Stimulated activated CD8-positive, alpha-beta memory T cell treated with anti-CD3 and anti-CD28 coated beads, Interleukin-4, amount 100 ng/mL, for 1 hour (primary cell): ENCODE results near the gene FAAP20.

ENCODE experiments used
- DNase-seq, 2 donors: peaks; one replicate each; pipeline ENCODE4 v3.0.0-alpha.2; 2020; ENCODE audit warnings: low read depth in 2 of 2, low spot score in 1 of 2

Gene FAAP20

DNA sequence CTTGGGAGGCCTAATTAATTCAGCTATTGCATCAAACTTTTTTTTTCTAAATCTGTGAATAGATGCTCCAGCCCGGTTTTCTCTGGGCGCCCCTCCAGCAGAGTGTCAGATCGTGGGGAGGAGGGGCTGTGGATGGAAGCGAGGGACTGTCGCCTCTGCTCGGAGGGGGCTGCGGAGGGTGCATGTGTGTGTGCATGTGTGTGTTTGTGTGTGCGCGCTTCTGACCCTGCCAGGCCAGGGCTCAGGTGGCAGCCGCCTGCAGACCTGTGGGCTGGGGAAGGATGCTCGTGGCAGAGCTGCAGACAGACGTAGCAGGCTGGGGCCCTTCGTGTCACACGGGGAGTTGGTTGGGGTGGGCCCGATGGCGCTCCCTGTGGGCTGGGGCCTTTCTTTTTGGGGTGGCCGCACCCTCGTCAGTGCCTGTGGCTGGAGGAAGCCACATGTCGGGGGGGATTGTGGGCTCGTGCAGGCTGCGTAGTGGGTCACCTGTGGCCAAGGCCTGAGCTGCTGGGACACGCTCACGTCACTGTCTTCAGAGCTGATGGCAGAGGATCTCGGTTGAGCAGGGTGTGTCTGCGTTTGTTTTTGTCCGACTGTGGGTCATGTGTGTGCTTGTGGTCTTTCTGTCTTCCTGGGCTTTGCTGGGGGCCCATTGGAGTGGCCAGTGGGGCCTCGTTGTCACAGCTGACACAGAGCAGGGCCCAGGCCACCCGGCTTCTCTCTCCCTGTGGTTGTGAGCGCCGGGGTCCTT, 36.4 kb upstream of the FAAP20 start:
- no peak for DNase-seq

DNA sequence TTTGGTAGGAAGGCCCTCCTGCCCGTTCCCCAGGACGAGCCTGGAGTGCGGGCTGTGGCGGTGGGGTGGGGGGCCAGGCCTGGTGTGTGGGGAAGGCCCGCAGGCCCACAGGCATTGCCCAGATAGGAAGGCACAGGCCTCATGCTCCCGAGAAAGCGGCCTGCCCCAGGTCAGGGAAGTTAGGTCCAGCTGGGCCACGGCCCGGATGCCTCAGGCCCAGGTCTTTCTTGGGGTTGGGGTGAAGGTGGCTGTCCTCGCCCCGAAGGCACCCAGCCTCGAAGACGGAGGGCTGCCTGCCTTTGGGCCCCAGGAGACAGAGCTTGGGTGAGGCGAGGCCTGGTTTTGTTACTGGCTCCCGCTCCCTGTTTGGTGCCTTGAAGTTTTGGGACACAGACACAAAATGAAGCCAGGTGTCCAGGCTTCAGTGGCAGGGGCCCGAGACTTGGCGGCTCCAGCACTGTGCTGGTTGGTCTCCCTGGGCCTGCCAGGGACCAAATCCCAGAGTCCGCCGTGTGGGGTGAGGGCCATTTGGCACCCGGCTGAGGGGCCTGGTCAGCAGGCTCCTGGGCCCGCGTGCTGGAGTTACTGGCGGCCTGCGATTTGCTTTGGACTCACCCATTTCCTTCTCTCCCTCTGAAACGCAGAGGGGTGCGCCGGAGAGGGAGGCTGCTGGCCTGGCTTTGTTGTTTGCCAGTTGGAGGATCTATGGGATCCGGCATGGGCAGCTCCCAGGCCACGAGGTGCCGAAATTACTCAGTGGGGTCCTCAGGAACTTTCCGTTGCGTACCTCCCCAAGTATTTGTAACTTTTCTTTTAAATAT, 35.5 kb upstream of the FAAP20 start:
- DNase-seq: no peak

GRCh38 chr1:2229037-2229864, 34.7 kb upstream of the FAAP20 start:
- DNase-seq: peak in 1 of 2 donors; percentile 32

DNA sequence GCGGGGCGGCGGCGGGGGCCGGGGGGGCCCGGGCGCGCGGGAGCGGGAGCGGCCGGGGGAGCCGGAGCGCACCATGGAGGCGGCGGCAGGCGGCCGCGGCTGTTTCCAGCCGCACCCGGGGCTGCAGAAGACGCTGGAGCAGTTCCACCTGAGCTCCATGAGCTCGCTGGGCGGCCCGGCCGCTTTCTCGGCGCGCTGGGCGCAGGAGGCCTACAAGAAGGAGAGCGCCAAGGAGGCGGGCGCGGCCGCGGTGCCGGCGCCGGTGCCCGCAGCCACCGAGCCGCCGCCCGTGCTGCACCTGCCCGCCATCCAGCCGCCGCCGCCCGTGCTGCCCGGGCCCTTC, 34.1 kb upstream of the FAAP20 start:
- no peak for DNase-seq

- no peak for DNase-seq
These were observed 33.6 kb upstream of the FAAP20 start, which contains the start of gene SKI for GRCh38 chr1:2228157-2228594. SKI (plus strand) TSS chr1:2228319; CDS start chr1:2228767, 448 bp downstream.

GRCh38 chr1:2227346-2228156, 33.0 kb upstream of the FAAP20 start:
- DNase-seq: peak; percentile 73 to 86

- no peak for DNase-seq
These were observed 32.2 kb upstream of the FAAP20 start for GRCh38 chr1:2226525-2227345.

GRCh38 chr1:2224631-2225428, 30.3 kb upstream of the FAAP20 start:
- DNase-seq: no peak

DNA sequence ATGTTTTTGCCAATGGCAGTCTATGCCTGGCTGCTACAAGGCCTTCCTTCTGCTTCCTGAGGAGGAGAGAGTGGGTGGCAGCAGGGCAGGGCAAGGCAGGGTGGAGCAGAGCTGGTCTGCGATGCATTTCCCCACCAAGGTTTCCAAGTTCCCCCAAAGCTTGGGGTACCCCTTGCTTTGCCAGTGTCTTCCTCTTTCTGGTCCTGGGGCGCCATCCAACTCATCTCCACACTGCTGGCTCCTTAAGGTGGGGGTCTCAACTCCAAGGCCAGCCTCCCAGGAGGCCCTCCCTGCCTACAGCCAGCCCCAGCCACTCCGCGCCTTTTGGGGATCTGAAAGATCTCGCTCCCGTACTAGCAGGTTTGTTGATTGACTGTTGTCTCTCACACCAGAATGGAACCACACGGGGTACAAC, 29.6 kb upstream of the FAAP20 start:
- DNase-seq: no peak

DNA sequence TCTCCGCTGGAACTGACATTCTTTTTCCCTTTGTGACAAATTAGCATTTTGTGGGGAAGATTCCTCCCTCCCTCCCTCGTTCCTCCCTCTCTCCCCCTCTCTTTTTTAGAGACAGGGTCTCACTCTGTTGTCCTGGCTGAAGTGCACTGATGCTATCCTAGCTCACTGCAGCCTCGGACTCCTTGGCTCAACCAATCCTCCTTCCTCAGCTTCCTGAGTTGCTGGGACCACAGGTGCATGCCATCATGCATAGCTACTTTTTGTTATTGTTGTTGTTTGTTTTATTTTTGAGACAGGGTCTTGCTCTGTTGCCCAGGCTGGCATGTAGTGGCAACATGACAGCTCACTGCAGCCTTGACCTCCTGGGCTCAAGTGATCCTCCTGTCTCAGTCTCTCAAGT, 26.7 kb upstream of the FAAP20 start:
- DNase-seq: no peak

DNA sequence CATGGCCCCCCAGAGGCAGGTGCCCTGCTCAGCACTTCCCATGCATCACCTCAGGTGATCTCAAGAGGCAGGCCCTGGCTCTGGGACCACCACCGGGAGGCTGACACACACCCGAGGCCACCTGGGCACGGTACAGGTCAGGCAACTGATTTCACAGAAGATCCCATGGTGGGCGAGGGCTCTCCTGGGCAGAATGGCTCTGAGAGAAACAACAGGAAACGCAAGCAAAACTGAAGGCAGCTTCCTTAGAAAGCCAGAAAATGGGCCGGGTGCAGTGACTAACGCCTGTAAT, 22.1 kb upstream of the FAAP20 start:
- DNase-seq: no peak

DNA sequence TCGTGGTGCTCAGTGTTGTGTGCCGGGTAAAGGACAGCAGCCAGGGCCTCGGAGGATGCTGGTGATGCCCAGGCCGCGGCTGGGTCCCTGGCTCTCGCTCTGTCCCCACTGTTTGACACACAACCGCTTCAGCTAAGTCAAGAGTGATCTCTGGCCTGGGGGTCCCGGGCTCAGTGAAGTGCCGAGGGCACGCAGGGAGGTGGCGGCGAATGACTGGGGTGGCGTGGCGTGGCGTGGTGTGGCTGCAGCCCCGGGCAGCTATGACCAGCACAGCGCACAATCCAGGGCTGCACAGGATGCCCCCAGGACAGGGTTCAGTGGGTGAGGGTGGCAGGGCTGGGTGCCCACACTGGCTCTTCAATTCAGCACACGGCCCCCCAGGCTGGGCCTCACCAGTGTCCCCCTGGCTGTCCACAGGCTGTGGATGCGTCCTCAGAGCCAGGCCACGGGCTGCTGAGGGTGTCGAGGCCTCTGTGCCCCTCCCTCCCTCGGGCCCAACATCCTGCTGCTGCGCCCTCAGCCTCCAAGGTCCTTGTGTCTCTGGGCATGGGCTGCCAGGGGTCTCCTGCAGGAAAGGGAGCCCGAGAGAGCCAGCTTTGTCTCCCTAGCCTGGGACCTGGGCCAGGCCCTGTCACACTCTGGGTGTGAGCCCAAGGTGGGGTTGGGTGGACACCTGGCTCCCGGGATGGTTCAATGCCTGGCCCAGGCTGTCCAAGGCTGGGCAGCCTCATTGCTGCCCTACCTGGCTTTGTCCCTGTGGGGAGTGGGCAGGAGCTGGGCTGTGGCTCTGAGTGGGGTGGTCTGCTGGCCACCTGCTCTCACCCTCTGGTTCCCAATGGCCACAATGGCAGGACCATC, 21.6 kb upstream of the FAAP20 start:
- DNase-seq: no peak

DNA sequence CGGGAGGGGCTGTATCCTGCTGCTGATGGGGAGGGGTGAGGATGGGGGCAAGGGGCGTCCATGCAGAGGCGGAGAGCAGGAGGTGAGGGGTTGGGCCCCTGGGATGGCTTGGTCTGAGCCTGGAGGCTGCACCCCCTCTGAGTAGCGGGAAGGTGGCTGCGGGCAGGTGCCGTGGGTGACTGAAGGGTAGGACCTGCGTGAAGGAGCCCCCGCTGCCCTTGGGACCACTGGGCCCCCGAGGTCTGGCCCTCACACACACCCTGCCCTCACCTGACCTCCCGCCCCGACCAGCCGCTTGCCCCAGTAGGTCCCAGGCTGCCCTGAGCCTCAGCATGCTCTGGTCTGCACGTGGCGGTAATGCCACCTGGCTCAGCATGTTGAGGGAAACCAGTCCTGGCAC, 20.8 kb upstream of the FAAP20 start:
- DNase-seq: no peak

DNA sequence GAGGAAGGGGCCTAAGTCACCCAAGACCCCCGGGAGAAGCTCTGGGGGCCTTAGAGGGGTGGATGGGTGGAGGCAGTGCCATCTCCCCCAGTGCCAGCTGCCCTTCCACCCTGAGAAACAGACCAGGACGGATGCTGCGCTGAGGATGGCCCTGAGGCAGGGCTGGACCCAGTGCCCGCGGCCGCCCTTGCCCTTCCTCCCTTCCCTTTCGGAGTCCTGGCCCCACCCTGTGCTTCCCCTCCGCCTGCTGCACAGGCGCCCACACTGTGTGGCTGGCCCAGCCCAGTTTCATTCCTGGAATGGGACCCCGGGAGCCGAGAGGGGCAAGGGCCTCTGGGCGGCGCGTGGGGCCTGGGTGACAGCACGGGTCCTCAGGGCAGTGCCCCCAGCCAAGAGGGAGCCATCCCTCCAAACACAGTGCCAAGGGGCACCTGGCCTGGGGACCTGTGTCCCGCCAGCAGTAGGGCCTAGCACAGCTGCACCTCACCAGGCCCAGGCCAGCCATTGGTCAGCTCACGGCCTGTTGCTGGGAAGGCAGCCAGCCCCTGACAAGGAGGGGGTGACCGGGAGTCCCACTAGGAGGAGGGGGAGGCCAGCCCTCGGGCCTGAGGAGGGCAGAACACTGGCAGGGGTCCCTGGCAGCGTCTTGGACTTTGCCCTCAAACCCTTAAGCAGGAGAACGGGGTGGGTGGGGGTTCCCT, 20.1 kb upstream of the FAAP20 start:
- DNase-seq: no peak

DNA sequence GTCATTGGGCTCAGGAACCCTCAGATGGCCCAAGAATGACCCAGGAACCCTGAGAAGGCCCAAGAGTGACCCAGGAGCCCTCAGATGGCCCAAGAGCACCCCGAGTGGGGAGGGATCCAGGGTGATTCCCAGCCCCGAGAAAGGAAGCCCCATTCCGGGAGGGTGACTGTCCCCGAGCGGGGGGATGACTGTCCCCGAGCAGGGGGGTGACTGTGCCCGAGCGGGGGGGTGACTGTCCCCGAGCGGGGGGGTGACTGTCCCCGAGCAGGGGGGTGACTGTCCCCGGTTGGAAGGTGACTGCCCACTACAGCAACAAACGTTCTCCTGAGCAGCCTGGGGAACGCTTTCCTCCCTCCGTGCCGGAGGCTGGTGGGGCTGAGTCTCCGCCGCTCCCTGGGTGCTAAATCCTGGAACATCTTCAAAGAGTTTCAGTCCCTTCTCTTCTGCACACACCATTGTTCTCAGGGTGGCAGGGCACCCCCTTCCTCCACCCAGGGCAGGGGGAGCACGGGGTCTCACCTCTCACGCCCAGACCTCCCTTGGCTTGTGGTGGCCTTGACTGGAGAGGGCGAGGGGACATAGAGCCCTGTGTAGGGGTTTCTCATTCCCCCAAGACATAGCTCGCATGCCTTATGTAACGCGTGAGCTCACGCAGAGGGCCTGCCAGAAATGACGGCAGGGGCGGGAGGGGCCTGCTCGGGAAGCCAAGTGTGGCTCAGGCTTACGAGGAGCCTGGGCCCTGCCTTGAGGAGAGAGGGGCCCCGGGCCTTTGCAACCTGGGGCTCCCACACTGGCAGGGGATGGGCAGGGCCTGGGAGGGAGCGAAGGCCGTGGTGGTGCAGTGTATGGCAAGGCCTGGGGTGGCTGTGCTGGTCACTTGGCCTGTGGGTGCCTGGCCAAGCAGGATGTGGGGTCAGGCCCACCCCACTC, 19.3 kb upstream of the FAAP20 start:
- no peak for DNase-seq
